Stimulated activated CD8-positive, alpha-beta memory T cell treated with anti-CD3 and anti-CD28 coated beads, Interleukin-7, amount 100 ng/mL, for 24 hours (primary cell): Measurements from ENCODE around the gene SPNS3.
A peak's percentile ranks its signal among the peaks of the same experiment; 100 is the strongest.

Experiments used
- DNase-seq: peaks from one replicate; pipeline ENCODE4 v3.0.0-alpha.2; 2020; ENCODE audit warnings: low read depth

SPNS3 gene

DNA sequence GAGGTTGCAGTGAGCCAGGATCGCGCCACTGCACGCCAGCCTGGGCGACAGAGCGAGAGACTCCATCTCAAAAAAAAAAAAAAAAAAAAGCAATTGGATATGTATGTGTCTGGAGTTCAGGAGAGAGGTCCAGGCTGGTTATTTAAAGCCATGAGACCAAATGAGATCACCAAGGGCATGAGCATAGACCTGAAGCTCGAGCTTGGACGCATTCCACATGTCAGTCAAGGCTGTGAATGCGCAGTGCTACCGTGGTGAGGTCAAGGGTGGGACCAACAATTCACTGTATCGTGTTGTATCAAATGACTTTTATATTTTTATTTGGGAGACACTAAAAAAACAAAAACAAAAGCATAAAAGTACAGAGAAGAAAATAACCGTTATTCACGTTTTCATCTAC lies 35.8 kb downstream of the SPNS3 start:
- no peak for DNase-seq

GRCh38 chr17:4472286-4472685 lies 38.5 kb downstream of the SPNS3 start:
- DNase-seq = no peak

DNA sequence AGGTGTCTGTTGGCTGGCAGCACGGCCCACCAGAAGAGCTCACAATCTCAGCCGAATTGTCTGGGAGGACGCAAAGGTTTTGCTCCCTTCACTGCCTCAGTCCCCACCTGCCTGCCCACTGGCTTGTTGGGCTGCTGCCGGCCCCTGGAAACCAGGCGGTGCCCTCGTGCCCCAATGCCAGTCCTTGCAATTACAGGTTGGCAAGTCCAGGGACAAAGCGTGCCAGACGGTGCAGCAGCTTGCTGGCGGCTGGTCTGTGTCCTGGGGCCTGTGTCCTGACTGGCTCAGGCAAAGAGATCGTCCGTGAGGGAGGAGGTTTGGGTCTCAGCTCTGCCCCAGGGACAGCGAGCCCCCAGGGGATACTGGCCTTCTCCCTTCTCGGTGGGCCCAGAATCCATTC lies 40.4 kb downstream of the SPNS3 start:
- DNase-seq = no peak

- DNase-seq = no peak
These were observed 41.3 kb downstream of the SPNS3 start for GRCh38 chr17:4475001-4475400.

DNA sequence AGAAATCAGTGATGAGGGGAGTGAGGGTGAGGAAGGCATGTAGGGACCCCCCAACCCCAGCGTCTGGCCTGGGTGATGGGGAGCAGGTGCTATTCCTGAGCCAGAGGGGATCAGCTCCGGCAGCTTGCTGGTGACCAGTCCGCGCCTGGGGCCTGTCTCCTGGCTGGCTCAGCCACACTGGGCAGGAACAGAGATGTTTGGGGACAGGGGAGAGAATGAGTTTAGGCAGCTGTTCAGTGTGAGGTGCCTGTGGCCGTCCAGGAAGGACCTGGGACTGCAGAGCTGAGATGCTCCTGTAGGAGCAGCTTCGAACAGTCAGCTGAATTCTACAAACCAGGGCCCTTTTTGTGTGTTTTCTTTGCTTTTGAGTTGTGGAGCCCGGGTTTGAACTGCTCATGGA lies 41.7 kb downstream of the SPNS3 start:
- no peak for DNase-seq

DNA sequence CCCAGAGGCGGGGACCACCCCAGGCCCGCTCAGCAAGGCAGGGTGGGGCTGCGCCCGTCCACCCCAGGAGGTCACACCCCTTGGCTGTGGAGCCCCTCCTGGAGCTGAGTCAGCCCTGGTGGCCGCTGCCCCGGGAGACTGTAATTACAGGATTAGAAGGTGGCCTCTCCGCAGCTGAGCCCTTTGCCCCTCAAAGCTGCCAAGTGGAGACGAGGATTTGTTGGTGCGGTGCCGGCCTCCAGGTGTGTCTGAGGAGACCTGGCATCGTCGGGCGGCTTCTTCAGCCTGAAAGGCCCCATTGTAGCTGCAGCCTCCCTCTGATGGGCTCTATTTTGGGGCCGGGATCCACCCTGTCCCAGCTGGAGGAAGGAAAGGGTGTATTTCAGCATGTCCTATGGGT lies 42.3 kb downstream of the SPNS3 start:
- no peak for DNase-seq

- no peak for DNase-seq
These were observed 42.9 kb downstream of the SPNS3 start for GRCh38 chr17:4476511-4477070.

DNA sequence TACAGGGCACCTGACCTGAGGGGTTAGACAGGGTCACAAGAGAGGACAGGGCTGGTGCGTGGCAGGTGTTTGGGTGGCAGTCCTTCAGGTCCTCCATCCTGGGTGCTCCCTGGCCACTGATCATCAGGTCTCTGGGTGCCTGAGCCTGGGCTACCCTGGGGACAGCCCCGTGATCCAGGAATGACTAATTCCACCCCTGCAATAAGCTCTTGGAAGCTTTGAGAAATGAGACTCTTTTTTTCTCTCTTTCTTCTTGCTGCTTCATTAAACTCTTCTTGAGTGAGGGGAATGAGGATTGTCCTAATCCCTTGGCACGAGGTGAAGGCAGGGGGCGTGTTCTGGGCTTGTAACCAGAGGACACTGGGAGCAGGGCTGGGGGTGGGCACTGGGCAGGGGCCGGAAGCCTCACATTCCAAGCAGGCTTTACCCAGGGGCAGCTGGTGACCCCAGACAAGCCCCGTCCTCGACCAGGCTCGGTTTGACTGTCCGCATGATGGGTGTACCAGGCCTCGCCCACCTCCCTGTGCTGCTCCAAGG lies 43.6 kb downstream of the SPNS3 start:
- DNase-seq = no peak

DNA sequence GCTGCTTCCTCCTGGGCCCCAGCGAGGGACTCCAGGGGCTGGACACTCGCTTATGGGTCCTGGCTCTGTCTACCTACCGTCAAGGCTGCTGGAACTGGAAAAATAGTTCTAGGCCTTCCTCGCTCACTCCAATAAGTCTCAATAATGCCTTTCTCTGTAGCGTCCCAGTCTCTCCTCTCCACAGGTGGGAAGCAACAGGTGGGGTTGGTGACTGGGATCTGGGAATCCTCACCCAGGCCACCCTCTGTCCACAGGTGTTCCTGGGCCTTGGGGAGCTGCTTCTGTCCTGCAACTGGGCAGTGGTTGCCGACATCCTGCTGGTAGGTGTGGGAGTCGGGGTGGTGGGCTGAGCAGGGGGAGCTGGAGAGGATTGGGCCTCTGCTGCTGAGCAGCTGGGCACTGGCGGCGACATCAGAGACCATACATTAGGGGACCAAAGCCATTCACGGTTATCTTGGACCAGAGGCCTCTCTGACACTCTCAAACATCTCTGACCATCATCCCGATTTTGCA lies 44.6 kb downstream of the SPNS3 start:
- DNase-seq = no peak

DNA sequence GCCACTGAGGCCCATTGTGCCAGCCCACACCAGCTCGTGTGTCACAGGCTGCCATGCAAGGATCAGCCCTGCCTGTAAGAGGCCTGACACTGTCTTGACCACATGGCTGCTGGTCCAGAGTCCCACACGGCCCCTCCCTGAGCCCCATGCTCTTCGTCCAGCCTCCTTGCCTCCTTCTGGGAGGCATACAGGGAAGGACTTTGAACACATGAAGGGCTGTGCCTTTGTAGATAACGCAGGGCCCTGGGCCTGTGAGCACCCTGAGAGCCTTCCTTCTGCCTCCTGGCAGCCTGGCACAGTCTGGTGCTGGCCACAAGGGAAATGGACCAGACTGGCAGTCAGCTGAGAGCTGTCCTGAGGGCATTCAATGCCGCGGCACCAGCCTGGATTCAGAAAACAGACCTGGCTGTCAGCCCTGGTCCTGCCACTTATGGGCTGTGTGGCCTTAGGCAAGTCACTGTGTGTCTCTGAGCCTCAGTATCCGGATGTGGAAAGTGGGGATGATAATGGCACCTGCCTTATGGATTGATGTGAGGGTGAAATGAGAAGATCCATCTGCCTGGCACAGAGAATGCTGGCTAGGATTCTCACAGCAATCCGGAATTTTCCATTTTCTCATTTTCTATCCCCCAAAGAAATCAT lies 45.7 kb downstream of the SPNS3 start:
- DNase-seq = no peak

DNA sequence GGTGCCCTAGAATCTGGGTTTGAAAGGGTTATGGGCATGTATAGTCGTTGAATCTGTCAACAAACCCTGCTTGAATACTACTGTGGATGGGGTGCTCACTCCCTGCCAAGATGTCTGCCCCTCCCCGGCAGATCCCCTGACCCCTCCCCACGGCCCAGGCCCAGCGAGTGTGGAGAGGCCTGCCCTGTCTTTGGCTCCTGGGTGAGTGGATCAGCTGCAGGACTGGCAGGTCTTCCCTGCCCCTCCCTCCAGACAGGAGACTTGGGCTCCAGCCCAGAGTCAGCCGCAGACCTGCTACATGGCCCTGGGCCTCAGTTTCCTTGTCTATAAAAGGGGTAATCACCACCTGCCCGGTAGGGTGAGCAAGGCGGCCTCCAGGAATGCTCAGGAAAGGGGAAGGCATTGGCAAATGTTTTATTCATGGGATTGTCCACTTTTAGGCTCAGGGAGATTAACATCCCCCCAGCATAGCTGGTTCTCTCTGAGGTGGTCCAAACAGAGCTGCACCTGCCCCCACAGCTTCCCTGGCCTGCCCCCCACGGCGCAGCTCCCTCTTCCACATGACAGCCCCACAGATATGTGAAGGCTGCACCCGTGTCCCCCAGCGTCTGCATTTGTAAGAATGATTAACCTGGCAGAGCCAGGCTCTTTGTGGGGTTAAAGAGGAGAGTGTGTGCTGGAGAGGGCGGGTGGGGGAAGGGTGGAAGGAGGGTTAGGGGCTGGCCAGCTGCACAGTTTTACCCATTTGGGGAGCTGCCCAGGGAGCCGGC lies 46.4 kb downstream of the SPNS3 start:
- DNase-seq = no peak

GRCh38 chr17:4480929-4481898 lies 47.5 kb downstream of the SPNS3 start:
- peak; percentile 21 for DNase-seq

GRCh38 chr17:4482338-4483011 lies 48.7 kb downstream of the SPNS3 start:
- DNase-seq = no peak

DNA sequence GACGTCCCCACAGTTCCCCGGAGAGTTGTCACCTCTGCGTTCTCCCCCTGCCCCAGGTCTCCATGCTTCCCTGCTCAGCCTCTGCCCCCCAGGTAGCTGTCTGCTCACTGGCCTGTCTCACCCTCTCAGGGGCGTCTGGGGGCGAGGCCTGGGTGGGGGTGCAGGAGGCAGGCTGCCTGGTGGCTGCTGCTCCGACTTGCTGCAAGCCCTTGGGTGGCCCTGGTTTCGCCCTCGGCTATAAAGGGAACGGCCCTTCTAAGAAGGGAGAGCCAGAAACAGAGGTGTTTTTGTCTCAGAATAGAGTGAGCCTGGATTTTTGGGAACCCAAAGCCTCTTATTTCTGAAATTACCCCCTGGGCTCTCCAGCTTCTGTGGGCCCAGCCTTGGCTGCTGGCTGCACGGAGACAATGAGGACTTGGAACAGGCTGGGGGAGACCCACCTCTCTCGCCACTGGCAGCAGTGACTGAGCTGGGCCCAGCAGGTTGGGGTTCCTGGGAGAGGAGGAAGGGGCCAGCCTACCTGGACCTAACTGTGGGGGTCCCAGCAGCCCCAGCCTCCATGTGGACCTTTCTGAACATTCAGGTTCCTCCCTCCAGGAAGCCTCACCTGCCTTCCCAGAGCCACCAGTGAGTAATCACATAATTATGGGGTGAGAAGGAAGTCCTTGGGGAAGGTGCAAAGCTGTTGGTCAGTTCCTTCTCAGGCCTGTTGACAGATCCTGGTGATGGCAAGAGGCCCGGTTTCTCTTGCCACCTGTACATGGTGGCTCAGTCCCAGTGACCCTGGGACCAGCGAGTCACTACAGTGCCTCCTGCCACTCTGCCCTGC lies 49.5 kb downstream of the SPNS3 start:
- DNase-seq = no peak

DNA sequence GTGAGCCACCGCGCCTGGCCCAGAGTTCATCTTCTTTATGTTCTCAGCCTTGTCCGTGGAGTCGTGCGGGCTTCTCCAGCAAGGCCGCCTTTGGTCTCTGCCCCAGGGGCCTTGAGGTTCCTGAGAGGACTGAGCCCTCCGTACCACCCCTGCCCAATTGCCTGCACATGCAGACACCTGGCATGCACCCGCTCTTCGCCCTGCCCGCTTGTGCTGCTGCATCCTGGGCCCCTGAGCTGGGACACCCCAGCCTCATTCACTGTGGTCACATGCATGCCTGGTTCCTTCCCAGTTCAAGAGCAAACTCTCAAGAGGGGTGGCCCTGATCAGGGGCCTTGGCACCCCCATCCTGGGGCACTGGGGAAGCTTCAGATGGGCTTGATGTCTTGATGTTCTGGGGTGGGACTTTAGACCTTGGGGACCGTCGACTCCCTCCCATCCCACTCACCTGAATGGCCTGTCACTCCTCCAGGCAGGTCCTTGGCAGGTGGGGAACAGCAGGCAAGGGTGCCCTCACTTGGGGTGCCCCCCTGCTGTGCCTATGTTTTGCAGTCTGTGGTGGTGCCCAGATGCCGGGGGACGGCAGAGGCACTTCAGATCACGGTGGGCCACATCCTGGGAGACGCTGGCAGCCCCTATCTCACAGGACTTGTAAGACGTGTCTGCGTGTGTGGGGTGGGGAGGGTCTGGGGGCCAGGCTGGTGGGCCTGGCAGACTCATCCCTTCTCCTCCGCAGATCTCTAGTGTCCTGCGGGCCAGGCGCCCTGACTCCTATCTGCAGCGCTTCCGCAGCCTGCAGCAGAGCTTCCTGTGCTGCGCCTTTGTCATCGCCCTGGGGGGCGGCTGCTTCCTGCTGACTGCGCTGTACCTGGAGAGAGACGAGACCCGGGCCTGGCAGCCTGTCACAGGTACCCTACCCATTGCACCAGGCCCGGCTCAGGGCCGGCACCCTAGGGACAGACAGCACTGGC lies 52.2 kb downstream of the SPNS3 start:
- peak; percentile 29 for DNase-seq

DNA sequence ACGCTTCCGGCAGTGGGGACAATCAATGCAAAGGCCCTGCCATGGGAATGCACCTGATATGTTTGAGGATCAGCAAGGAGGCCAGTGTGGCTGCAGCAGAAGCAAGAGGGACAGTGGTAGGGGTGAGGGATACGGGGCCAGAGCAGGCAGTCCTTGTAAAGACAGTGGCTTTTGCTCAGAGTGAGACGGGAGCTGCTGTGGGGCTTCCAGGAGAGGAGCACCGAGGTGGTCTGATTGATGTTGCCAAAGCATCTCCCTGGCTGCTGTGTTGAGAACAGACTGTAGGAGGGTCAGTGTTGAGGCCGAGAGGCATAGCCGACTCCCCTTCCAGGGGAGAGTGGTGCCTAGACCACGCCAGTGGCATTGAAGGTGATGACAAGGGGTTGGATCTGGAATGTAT lies 53.6 kb downstream of the SPNS3 start:
- no peak for DNase-seq

DNA sequence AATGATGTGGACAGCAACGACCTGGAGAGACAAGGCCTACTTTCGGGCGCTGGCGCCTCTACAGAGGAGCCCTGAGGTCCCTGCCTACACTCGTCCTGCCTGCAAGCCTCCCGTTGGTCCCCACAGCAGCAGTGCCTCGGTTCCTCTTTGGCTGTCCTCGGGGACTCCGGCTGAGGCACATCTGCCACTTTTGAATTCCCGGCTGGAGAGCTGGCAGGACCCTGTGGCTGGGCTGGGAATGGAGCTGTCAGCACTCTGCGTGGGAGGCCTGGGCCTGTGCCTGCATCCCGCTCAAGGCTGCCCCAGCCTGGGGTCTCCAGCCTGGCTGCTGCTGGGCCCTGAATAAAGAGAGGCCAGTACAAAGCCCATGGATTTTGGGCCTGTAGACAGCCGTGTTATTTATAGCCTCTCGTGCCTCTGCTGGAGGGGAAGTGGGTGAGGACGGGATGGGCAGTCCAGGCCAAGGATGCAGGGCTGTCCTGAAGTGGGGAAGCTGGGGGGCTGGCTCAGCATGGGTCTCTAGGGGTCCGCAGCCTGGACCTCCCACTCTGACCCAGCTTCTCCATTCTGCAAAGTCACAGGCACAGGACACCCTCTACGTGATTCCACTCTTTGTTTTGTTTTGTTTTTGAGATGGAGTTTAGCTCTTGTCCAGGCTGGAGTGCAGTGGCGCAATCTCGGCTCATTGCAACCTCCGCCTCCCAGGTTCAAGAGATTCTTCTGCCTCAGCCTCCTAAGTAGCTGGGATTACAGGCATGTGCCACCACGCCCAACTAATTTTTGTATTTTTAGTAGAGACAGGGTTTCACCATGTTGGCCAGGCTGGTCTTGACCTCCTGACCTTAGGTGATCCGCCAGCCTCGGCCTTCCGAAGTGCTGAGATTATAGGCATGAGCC lies 54.3 kb downstream of the SPNS3 start:
- no peak for DNase-seq

DNA sequence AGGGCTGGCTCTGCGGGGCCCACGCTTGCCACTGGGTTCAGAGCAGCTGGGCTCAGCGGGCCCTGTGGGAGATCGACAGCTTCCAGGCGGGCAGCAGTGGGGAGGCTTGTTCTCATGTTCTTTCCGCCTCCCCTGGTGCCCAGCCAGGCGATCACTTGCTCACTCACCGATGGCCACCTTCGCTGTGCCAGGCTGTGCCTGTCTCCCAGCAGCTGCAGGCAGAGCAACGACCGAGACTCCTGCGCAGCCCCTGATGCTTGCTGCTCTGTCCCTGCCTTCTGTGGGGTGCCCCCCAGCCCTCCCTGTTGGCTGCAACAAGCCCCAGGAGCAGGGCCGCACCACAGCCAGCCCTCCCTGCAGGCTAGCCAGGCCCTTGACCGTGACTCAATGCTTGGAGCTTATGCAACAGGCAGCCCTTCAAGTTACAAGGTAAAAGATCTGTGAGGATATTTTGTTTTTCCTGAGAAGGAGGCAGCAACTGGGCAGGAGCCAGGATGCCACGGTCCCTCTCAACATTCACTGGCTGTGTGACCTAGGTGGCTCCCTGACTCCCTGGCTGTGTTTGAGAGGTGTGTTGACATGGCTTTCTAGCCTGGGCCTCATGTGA lies 55.4 kb downstream of the SPNS3 start:
- no peak for DNase-seq
